Mesodermal cell (in vitro differentiated cells): ENCODE results near the gene BBS9.

Experiments used
- H3K27ac ChIP-seq: 2 replicates; pipeline ENCODE4 v1.7.0; 2013; ENCODE audit warnings: mild to moderate bottlenecking, low read depth, low read length, moderate library complexity; ENCODE audit not compliant: severe bottlenecking
- H3K36me3 ChIP-seq: 2 replicates; pipeline ENCODE4 v1.7.1; 2013; ENCODE audit warnings: mild to moderate bottlenecking, low read length, moderate library complexity; ENCODE audit not compliant: control insufficient read depth, insufficient read depth
- H3K4me1 ChIP-seq: one replicate; pipeline ENCODE4 v1.7.1; 2013; ENCODE audit warnings: mild to moderate bottlenecking, low read length; ENCODE audit not compliant: insufficient read depth, control insufficient read depth, poor library complexity, severe bottlenecking
- H3K4me3 ChIP-seq: 2 replicates; pipeline ENCODE4 v1.7.0; 2013; ENCODE audit warnings: low read length, control low read depth, mild to moderate bottlenecking; ENCODE audit not compliant: insufficient read depth, poor library complexity, severe bottlenecking; ENCODE audit errors: extremely low read depth
- H3K9me3 ChIP-seq: 2 replicates; pipeline ENCODE4 v1.7.1; 2013; ENCODE audit warnings: mild to moderate bottlenecking, low read length, moderate library complexity; ENCODE audit not compliant: control insufficient read depth
- WGBS, 2 experiments: methylation state at CpG; one replicate each; pipeline ENCODE4 v1.1.5; 2013; ENCODE audit warnings: missing lambda C conversion rate in 2 of 2; ENCODE audit not compliant: insufficient coverage in 2 of 2; 5-methylcytosine and 5-hydroxymethylcytosine counted together

Gene BBS9

DNA sequence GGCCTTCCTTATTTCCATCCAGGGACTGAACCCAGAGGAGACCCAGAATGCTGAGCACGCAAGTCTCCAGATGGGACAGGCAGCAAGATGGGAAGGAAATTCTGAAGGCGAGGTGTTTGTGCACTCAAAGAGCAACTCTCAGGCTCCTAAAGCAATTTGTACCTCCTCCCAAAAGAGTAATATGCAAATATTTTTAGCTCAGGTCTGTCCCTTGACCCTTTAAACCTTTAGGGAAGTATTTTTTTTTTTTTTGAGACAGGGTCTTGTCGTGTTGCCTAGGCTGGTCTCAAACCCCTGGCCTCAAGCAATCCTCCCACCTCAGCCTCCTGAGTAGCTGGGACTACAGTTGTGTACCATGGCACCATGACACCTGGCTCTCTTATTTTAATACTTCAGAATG, 28.6 kb upstream of the BBS9 start:
- 83 to 100% methylated on average over 1 of the region's 3 CpGs for WGBS, 2 experiments
- Histone ChIP-seq H3K4me3 (no peak overlapping the region), H3K4me1 (no peaks in the 10 kb centered on the region), H3K36me3 (peaks cover 83% of the 10 kb centered on the region), H3K27ac (no peak overlapping the region), H3K9me3 (no peaks in the 10 kb centered on the region)

DNA sequence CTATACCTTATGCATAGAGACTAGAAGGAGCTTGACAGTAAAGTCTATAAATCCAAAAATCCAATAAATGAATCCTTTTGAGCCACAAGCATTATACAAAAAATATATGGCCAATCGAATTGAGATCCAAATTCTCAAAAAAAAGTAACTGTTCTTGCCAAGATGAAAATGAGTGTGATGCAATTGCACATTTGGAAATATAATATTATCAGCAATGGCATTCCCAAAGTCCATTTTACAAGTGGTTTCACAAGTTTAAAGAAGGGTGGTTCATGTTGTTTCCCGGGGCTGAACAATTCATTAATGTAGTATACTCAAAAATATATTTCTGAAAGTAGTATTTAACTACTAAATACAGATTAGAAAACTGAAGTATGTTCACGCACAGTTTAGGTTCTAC, 27.5 kb upstream of the BBS9 start:
- H3K27ac ChIP-seq = no peak overlapping the region
- no peaks in the 10 kb centered on the region for H3K4me1 ChIP-seq
- no CpG with 5 or more reads among the region's 3 CpGs for WGBS, 2 experiments
- no peaks in the 10 kb centered on the region for H3K9me3 ChIP-seq
- peaks cover 76% of the 10 kb centered on the region for H3K36me3 ChIP-seq
- no peak overlapping the region for H3K4me3 ChIP-seq

DNA sequence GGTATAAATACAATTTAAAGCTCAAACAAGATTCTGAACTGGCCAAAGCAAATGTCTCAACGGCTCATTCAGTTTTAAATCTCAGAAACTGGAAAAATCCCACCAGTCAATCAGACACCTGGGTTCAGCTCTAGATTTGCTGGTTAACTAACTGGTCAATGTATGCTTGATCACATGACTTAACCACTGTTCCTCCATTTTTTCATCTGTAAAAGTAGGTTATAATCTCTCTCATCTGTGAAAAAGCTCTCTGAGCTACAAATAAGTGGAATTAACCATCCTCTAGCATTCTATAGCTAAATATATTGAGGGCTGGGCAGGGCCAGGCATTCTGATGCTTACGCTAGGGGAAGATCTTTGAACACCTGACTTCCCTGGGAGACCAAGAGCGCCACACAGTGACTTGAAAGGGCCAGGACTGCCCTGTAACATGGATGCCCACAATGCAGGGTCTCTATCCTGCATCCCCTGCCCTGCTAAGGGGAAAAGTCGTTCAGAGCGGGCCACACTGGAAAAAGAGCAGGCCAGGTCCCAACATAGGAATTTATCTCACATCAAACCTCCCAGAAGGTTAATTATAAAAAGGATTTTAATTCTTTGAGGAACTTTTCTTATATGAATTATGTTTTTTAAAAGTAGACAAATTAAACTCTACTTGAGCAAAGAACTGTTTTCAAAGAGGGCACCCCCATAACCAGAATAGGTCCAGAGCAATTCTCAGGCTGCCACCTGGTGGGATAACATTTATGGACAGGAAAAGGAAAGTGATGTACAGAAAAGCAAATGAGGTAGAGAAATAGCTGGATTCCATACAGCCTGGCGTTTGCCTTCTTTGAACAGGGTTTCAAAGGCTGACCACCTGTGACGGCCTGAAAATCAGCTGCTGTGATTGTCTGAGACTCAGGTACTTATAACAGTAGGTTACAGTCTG, 22.0 kb upstream of the BBS9 start:
- 60 to 79% methylated on average over 3 to 5 of the region's 7 CpGs for WGBS, 2 experiments
- peaks cover 31% of the 10 kb centered on the region for H3K36me3 ChIP-seq
- peak overlapping the region; percentile 69 for H3K4me3 ChIP-seq
- H3K9me3 ChIP-seq = no peaks in the 10 kb centered on the region
- no peak overlapping the region for H3K27ac ChIP-seq
- no peaks in the 10 kb centered on the region for H3K4me1 ChIP-seq

DNA sequence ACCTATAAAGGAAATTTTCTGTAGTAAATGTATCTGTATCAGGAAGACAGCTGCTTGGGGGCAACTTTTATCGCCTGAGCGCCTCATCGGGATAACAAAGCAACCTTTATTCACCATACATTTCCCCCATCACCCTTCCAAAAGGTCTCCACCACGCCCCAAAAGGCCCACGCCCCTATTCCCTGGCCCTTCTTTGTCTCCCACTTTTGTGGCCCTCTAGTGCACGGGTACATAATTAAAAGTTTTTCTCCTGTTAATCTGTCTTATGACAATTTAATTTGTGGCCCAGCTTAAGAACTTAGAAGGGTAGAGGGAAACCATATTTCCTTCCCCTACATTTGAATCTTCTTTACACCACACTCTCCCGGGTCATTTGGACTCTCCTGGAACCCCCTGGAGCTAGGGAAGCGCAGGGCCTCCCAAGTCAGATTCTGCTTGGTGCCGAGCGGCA, 20.8 kb upstream of the BBS9 start:
- Histone ChIP-seq H3K9me3 (no peaks in the 10 kb centered on the region), H3K36me3 (peaks cover 19% of the 10 kb centered on the region), H3K4me1 (no peaks in the 10 kb centered on the region), H3K27ac (peak overlapping the region; percentile 52), H3K4me3 (peak overlapping the region; percentile 69)
- 0% methylated on average over 4 to 6 of the region's 10 CpGs for WGBS, 2 experiments

DNA sequence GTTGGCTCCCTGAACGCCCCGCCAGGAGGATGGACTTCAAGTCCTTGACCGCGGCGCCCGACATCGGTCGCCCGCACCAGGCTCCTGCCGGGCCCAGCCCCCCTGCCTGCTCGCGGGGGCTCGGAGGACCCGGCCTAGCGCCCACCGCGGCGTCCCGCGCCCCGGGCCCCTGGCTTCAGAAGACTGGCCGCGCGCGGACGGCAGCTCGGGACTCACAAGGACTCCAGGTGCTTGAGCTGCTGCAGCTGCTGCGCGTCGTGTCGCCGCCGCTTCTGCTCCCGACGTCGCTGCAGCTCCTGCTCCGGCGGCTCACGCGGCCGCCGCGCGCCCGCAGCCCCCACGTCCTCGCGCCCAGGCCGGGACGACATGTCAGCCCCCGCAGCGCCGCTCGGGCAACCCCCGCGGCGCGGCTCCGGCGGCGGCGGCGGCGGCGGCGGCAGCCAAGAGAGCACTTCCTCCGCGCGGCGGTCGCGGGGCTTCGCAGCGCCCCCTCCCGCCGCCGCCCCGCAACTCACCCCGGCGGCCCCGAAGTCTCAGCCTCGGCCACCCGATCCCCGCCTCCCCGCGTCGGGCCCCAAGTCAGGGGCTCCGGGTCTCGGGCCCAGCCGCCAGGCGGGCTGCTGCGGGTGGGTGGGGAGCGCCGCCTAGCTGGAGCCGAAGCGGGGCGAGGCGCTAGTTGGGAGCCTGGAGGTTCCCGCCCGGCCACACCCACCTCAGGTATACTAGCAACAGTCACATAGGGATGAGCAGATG, 20.2 kb upstream of the BBS9 start, which contains the start of gene RP9:
Gene RP9, minus strand, starts transcription at position 400 of the 753 bp plus-strand sequence. Its CDS starts 32 bp downstream, at position 368.
- H3K4me3 ChIP-seq = peak within 1 kb of the TSS; percentile 69
- no peaks in the 10 kb centered on the region for H3K9me3 ChIP-seq
- peak within 1 kb of the TSS; percentile 52 for H3K27ac ChIP-seq
- no peaks in the 10 kb centered on the region for H3K4me1 ChIP-seq
- 0 to 1% methylated on average over 40 to 53 of the region's 100 CpGs for WGBS, 2 experiments
- H3K36me3 ChIP-seq = peaks cover 18% of the 10 kb centered on the region

DNA sequence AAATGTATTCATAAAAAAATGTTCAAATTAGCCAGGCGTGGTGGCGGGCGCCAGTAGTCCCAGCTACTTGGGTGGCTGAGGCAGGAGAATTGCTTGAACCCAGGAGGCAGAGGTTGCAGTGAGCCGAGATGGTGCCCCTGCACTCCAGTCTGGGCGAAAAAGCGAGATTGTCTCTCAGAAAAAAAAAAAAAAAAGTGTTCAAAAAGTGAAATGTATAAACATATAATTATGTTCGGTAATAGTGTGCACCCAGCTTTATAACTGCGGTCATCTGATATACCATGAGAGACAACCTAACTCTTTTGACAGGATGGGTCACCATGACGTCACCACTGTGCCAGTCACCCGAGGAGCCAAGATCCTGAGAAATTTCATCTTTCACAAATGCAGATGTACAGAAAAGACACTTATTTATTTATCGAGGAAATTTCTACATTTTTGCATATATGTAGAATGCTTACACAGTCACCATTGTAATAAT, 19.6 kb upstream of the BBS9 start:
- H3K27ac ChIP-seq = no peak overlapping the region
- H3K4me1 ChIP-seq = no peaks in the 10 kb centered on the region
- H3K4me3 ChIP-seq = peak overlapping the region; percentile 69
- WGBS, 2 experiments = 30 to 33% methylated on average over 5 to 6 of the region's 11 CpGs
- peaks cover 13% of the 10 kb centered on the region for H3K36me3 ChIP-seq
- H3K9me3 ChIP-seq = no peaks in the 10 kb centered on the region

DNA sequence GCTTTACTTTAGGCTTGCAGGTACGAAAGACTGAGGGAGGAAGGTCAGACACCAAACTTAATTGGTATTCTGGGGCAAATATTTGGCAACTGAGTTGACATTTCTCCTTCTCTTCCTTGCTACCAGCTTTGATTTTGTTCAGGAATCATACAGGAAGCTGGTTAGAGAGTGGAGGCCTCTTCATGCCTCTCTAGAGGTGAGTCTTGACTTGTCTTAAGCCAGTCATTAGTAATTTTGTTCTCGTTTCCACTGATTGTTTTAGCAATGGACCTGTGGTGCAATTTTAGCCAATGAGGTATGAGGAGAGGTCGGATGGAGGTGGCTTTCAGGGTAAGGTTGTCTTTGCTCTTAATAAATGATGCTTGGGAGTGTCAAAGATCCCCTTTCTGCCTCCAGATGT, 17.8 kb upstream of the BBS9 start:
- Histone ChIP-seq H3K4me1 (no peaks in the 10 kb centered on the region), H3K4me3 (no peak overlapping the region), H3K9me3 (no peaks in the 10 kb centered on the region), H3K27ac (no peak overlapping the region), H3K36me3 (no peaks in the 10 kb centered on the region)
- WGBS, 2 experiments = 67 to 83% methylated on average over 3 of the region's 3 CpGs

DNA sequence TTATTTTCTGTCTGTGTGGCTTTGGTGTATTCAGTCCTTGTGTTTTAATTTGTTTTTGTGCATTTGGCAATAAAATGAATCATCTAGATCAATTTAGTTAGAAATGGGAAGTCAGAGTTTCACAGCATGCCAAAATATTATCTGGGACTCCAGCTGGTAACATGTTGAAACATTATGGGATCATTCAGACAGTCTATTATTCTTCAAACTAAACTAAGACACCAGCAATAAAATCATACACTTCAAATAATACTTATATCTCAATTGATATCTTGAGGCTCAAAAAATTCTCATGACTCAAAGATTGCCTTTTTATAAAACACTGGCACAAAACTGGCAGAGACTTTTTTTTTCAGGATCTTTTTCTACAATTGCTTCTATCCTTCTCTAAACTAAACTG, 14.4 kb upstream of the BBS9 start:
- Histone ChIP-seq H3K36me3 (no peaks in the 10 kb centered on the region), H3K4me3 (no peak overlapping the region), H3K4me1 (no peaks in the 10 kb centered on the region), H3K9me3 (peaks cover 7% of the 10 kb centered on the region), H3K27ac (no peak overlapping the region)

DNA sequence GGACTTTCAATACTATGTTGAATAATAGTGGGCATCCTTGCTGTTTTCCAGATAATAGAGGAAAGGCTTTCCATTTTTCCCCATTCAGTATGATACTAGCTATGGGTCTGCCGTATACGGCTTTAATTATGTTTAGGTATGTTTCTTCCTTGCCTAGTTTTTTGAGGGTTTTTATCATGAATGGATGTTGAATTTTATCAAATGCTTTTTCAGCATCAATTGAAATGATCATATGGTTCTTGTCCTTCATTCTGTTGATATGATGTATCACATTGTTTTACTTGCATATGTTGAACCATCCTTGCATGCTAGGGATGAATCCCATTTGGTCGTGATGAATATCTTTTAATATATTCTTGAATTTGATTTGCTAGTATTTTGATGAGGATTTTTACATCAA, 11.0 kb upstream of the BBS9 start:
- Histone ChIP-seq H3K4me1 (no peaks in the 10 kb centered on the region), H3K4me3 (no peak overlapping the region), H3K27ac (no peak overlapping the region), H3K9me3 (peaks cover 7% of the 10 kb centered on the region), H3K36me3 (no peaks in the 10 kb centered on the region)
- WGBS, 2 experiments = no CpG with 5 or more reads among the region's 3 CpGs

DNA sequence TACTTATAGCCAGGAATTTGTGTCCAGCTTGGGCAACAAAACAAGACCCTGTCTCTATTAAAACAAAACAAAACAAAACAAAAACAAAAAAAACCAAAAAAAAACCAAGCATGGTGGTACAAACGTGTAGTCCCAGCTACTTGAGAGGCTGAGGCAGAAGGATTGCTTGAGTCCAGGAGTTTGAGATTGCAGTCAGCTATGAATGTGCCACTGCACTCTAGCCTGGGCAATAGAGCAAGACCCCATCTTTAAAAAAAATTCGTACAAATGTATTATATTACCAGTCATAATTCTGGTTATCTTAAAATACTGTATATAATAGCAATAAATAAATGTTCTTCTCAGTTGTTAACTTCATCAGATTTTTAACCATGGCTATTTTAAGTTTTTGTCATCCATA, 2.3 kb upstream of the BBS9 start:
- no peak overlapping the region for H3K27ac ChIP-seq
- H3K4me3 ChIP-seq = no peak overlapping the region
- H3K36me3 ChIP-seq = no peaks in the 10 kb centered on the region
- WGBS, 2 experiments = 71% methylated on average over 1 of the region's 2 CpGs
- H3K4me1 ChIP-seq = peaks cover 4% of the 10 kb centered on the region
- no peaks in the 10 kb centered on the region for H3K9me3 ChIP-seq
